Embryonic facial prominence (tissue), 1 donor: ENCODE data around the gene PIK3C3.

Experiments used
- DNase-seq: peaks from one replicate; pipeline ENCODE4 v3.0.0-alpha.2; 2016; ENCODE audit errors: extremely low spot score

PIK3C3 gene

GRCh38 chr18:42126586-42126985 lies 171.6 kb downstream of the PIK3C3 start:
- DNase-seq, result no peak

GRCh38 chr18:42131066-42131929 lies 176.3 kb downstream of the PIK3C3 start:
- DNase-seq, result no peak

- no peak for DNase-seq
These were observed 176.9 kb downstream of the PIK3C3 start for GRCh38 chr18:42131930-42132244.
